ENCODE measurements around the gene MVB12B.

DNA sequence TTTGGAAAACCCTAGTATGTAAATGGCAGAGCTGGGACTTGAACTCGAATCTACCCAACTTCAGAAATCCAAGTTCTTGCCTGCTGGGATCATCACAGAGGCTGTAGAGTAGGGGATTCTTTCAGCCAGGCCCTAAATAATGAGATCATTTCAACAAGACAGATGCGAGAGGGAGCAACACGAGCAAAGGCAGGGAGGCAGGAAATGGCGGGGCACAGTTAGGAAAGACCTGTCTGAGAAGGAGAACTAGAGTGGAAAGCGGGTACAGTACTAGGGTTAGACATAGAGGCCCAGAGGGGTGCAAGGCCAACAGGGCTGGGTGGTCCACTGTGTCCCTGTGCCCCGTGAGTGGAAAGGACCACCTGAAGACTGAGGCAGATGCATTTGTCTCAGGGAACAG is 46.1 kb downstream of the MVB12B start:
- TF ChIP-seq, protein P1, sequence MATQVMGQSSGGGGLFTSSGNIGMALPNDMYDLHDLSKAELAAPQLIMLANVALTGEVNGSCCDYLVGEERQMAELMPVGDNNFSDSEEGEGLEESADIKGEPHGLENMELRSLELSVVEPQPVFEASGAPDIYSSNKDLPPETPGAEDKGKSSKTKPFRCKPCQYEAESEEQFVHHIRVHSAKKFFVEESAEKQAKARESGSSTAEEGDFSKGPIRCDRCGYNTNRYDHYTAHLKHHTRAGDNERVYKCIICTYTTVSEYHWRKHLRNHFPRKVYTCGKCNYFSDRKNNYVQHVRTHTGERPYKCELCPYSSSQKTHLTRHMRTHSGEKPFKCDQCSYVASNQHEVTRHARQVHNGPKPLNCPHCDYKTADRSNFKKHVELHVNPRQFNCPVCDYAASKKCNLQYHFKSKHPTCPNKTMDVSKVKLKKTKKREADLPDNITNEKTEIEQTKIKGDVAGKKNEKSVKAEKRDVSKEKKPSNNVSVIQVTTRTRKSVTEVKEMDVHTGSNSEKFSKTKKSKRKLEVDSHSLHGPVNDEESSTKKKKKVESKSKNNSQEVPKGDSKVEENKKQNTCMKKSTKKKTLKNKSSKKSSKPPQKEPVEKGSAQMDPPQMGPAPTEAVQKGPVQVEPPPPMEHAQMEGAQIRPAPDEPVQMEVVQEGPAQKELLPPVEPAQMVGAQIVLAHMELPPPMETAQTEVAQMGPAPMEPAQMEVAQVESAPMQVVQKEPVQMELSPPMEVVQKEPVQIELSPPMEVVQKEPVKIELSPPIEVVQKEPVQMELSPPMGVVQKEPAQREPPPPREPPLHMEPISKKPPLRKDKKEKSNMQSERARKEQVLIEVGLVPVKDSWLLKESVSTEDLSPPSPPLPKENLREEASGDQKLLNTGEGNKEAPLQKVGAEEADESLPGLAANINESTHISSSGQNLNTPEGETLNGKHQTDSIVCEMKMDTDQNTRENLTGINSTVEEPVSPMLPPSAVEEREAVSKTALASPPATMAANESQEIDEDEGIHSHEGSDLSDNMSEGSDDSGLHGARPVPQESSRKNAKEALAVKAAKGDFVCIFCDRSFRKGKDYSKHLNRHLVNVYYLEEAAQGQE (IDR thresholded peaks at IDR 0.05; ENCODE audit: insufficient read depth in 1 of 2, low read depth in 2 of 2, low read length in 2 of 2) = no peak
- TF ChIP-seq TAF1 (IDR thresholded peaks at IDR 0.05; ENCODE audit: borderline replicate concordance, insufficient read depth, low read length) = no peak
- TF ChIP-seq POLR2AphosphoS5 (IDR thresholded peaks at IDR 0.05; ENCODE audit: low read depth, low read length) = no peak
- no peak for TF ChIP-seq FOXP2 (optimal IDR thresholded peaks at IDR 0.05; ENCODE audit: borderline replicate concordance, extremely low read depth, extremely low read length, insufficient read depth)

All from PFSK-1 (cell line).